OCI-LY3 (cell line): Measurements from ENCODE around the gene KCNK7.

ENCODE experiments used
- H2AFZ ChIP-seq: fragments of 200-600, 300-600 bp; shearing (Covaris generic); 2 replicates; pipeline ENCODE4 v1.6.0; 2014; ENCODE audit warnings: antibody characterized with exemption, low read depth, low read length
- H3K27ac ChIP-seq: fragments of 200-600, 300-600 bp; sonication (generic); 2 replicates; pipeline ENCODE4 v1.5.1; 2014; ENCODE audit warnings: mild to moderate bottlenecking, low read length, moderate library complexity, mixed read lengths
- H3K27me3 ChIP-seq: fragments of 200-600, 300-600 bp; sonication (generic); 2 replicates; pipeline ENCODE4 v1.6.1; 2014; ENCODE audit warnings: low read depth, low read length, mixed read lengths
- H3K36me3 ChIP-seq: fragments of 200-600, 300-600 bp; sonication (generic); replicated peaks from 2 replicates; pipeline ENCODE3; 2014; ENCODE audit warnings: low read depth, low read length, mixed read lengths
- H3K4me1 ChIP-seq: fragments of 300-600, 200-600 bp; sonication (generic); 2 replicates; pipeline ENCODE4 v1.6.1; 2014; ENCODE audit warnings: low read length, mixed read lengths
- H3K4me2 ChIP-seq: fragments of 200-600, 300-600 bp; sonication (generic); 2 replicates; pipeline ENCODE4 v1.6.1; 2014; ENCODE audit warnings: low read length, mixed read lengths
- H3K4me3 ChIP-seq: fragments of 300-600, 200-600 bp; sonication (generic); 2 replicates; pipeline ENCODE4 v1.5.1; 2014; ENCODE audit warnings: antibody characterized with exemption, mild to moderate bottlenecking, low read length, moderate library complexity
- H3K79me2 ChIP-seq: fragments of 300-600, 200-600 bp; shearing (Covaris generic); 2 replicates; pipeline ENCODE4 v1.6.1; 2014; ENCODE audit warnings: mild to moderate bottlenecking, low read length, mixed read lengths
- H3K9ac ChIP-seq: fragments of 300-600, 200-600 bp; shearing (Covaris generic); 2 replicates; pipeline ENCODE4 v1.6.0; 2014; ENCODE audit warnings: mild to moderate bottlenecking, low read length, moderate library complexity
- H3K9me3 ChIP-seq: fragments of 200-600, 300-600 bp; shearing (Covaris generic); 2 replicates; pipeline ENCODE4 v1.6.1; 2014; ENCODE audit warnings: low read length, mixed read lengths; ENCODE audit not compliant: insufficient read depth
- H4K20me1 ChIP-seq: fragments of 200-600, 300-600 bp; sonication (generic); 2 replicates; pipeline ENCODE4 v1.6.1; 2016; ENCODE audit warnings: low read length, mixed read lengths; ENCODE audit not compliant: insufficient read depth
- EZH2phosphoT487 ChIP-seq: fragments of 200-600 bp; shearing (Covaris generic); IDR thresholded peaks from 2 replicates; pipeline ENCODE4 v1.6.1; 2018; ENCODE audit warnings: antibody characterized with exemption, mixed run types, low read depth
- TF ChIP-seq, protein P1 (sequence below): fragments of 200-600, 300-600 bp; sonication (generic); IDR thresholded peaks from 2 replicates; pipeline ENCODE4 v1.5.1; 2014; ENCODE audit warnings: antibody characterized with exemption, low read length, low read depth

The KCNK7 gene

GRCh38 chr11:65637794-65638419, 42.3 kb upstream of the KCNK7 start, which contains the start of gene SIPA1:
Gene SIPA1 (plus strand): TSS chr11:65638101. CDS start chr11:65640922, 2,821 bp downstream.
- H3K36me3 ChIP-seq, result peaks cover 36% of the 10 kb centered on the region
- H3K4me1 ChIP-seq, result peaks cover 32% of the 10 kb centered on the region
- H3K4me3 ChIP-seq, result peak within 1 kb of the TSS; percentile 85
- no peaks in the 10 kb centered on the region for H3K9me3 ChIP-seq
- H3K9ac ChIP-seq, result peak within 1 kb of the TSS; percentile 83
- H3K27me3 ChIP-seq, result no peaks in the 10 kb centered on the region
- no peaks in the 10 kb centered on the region for H4K20me1 ChIP-seq
- TF ChIP-seq, protein P1, sequence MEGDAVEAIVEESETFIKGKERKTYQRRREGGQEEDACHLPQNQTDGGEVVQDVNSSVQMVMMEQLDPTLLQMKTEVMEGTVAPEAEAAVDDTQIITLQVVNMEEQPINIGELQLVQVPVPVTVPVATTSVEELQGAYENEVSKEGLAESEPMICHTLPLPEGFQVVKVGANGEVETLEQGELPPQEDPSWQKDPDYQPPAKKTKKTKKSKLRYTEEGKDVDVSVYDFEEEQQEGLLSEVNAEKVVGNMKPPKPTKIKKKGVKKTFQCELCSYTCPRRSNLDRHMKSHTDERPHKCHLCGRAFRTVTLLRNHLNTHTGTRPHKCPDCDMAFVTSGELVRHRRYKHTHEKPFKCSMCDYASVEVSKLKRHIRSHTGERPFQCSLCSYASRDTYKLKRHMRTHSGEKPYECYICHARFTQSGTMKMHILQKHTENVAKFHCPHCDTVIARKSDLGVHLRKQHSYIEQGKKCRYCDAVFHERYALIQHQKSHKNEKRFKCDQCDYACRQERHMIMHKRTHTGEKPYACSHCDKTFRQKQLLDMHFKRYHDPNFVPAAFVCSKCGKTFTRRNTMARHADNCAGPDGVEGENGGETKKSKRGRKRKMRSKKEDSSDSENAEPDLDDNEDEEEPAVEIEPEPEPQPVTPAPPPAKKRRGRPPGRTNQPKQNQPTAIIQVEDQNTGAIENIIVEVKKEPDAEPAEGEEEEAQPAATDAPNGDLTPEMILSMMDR, result no peak
- TF ChIP-seq EZH2phosphoT487, result no peak
- peak within 1 kb of the TSS; percentile 58; the same call in 1 of the 2 replicates for H2AFZ ChIP-seq
- H3K4me2 ChIP-seq, result peak within 1 kb of the TSS; percentile 94
- H3K27ac ChIP-seq, result peak within 1 kb of the TSS; percentile 77
- peaks cover 27% of the 10 kb centered on the region for H3K79me2 ChIP-seq

- Histone ChIP-seq H2AFZ (no peak overlapping the region), H3K36me3 (peaks cover 31% of the 10 kb centered on the region)
Measured at GRCh38 chr11:65637032-65637557, 41.5 kb upstream of the KCNK7 start.

GRCh38 chr11:65636108-65637031, 40.8 kb upstream of the KCNK7 start:
- Histone ChIP-seq H3K4me1 (peaks cover 32% of the 10 kb centered on the region), H3K9me3 (no peaks in the 10 kb centered on the region), H3K9ac (no peak overlapping the region), H3K36me3 (peaks cover 23% of the 10 kb centered on the region), H3K27me3 (no peaks in the 10 kb centered on the region), H3K4me3 (no peak overlapping the region), H4K20me1 (no peaks in the 10 kb centered on the region), H3K79me2 (peaks cover 27% of the 10 kb centered on the region), H3K4me2 (no peak overlapping the region), H3K27ac (no peak overlapping the region), H2AFZ (no peak overlapping the region)
- no peak for TF ChIP-seq EZH2phosphoT487
- TF ChIP-seq, protein P1, result no peak

More at GRCh38 chr11:65637032-65637557, 41.5 kb upstream of the KCNK7 start:
- Histone ChIP-seq H3K9ac (0 out of 2 replicates have a peak overlapping the region, but pooled peaks have one; percentile 83), H3K27me3 (no peaks in the 10 kb centered on the region), H3K9me3 (no peaks in the 10 kb centered on the region), H3K4me3 (no peak overlapping the region), H3K79me2 (peaks cover 27% of the 10 kb centered on the region), H3K4me2 (peak overlapping the region; percentile 94; the same call in 1 of the 2 replicates), H3K4me1 (peaks cover 32% of the 10 kb centered on the region), H3K27ac (peak overlapping the region; percentile 77; the same call in 1 of the 2 replicates), H4K20me1 (no peaks in the 10 kb centered on the region)
- TF ChIP-seq, protein P1, result no peak
- no peak for TF ChIP-seq EZH2phosphoT487
